Keratinocyte (primary cell): ENCODE measurements around the gene C2orf42.

Source experiments
- CTCF ChIP-seq, 3 experiments: IDR thresholded peaks in 1 of 3; conservative IDR thresholded peaks in 1 of 3; optimal IDR thresholded peaks in 1 of 3; 2 replicates in 2 of 3; 3 replicates in 1 of 3; pipeline versions ENCODE3 to v1.5.1; 2011; ENCODE audit warnings: low read length in 3 of 3, mild to moderate bottlenecking in 3 of 3, moderate library complexity in 2 of 3, control low read depth in 1 of 3, inconsistent platforms in 1 of 3; ENCODE audit not compliant: insufficient read depth in 2 of 3; ENCODE audit errors: extremely low read depth in 1 of 3
- EZH2 ChIP-seq: IDR thresholded peaks from one replicate; pipeline ENCODE4 v1.6.1; 2012; ENCODE audit warnings: inconsistent platforms, mild to moderate bottlenecking, low read length, moderate library complexity

GRCh38 chr2:70204452-70204851, 13.6 kb upstream of the C2orf42 start:
- TF ChIP-seq CTCF (optimal IDR thresholded peaks at IDR 0.05 in 1 of 3, IDR thresholded peaks at IDR 0.05 in 1 of 3, conservative IDR thresholded peaks at IDR 0.05 in 1 of 3; ENCODE audit: extremely low read depth in 1 of 3, insufficient read depth in 2 of 3, low read length in 3 of 3): no peak
- TF ChIP-seq EZH2: no peak
